HEK293 (cell line): ENCODE measurements around the gene MXRA8.
A peak's percentile ranks its signal among the peaks of the same experiment; 100 is the strongest.

ENCODE experiments used
- CTCF ChIP-seq: fragments of 450-650 bp; formaldehyde crosslinking; IDR thresholded peaks from 2 replicates; pipeline ENCODE4 v1.5.1; 2016; ENCODE audit warnings: missing biosample characterization, missing genetic modification characterization
- EGR2 ChIP-seq: fragments of 450-650 bp; formaldehyde crosslinking; IDR thresholded peaks from 2 replicates; pipeline ENCODE4 v1.5.1; 2016; ENCODE audit warnings: low read depth, missing biosample characterization, missing genetic modification characterization
- HOXD13 ChIP-seq: sonication (generic); formaldehyde crosslinking; IDR thresholded peaks from 2 replicates; pipeline ENCODE4 v1.8.0; 2022; ENCODE audit warnings: missing genetic modification reagents, borderline replicate concordance
- SCRT2 ChIP-seq: fragments of 450-650 bp; formaldehyde crosslinking; IDR thresholded peaks from 2 replicates; pipeline ENCODE4 v1.5.1; 2016; ENCODE audit warnings: missing biosample characterization, missing genetic modification characterization
- SETDB1 ChIP-seq: IDR thresholded peaks from one replicate; pipeline ENCODE4 v1.6.1; 2017; ENCODE audit warnings: mild to moderate bottlenecking, low read length, moderate library complexity, mixed read lengths; ENCODE audit not compliant: insufficient read length
- TRIM28 ChIP-seq: IDR thresholded peaks from 2 replicates; pipeline ENCODE4 v1.6.1; 2011; ENCODE audit warnings: low read length, control low read depth, borderline replicate concordance
- WT1 ChIP-seq: fragments of 450-650 bp; formaldehyde crosslinking; IDR thresholded peaks from 2 replicates; pipeline ENCODE4 v1.5.1; 2016; ENCODE audit warnings: missing biosample characterization, missing genetic modification characterization
- YY1 ChIP-seq: fragments of 450-650 bp; formaldehyde crosslinking; IDR thresholded peaks from 2 replicates; pipeline ENCODE4 v1.5.1; 2018; ENCODE audit warnings: missing biosample characterization, missing genetic modification characterization
- ZBTB10 ChIP-seq: fragments of 450-650 bp; formaldehyde crosslinking; IDR thresholded peaks from 2 replicates; pipeline ENCODE4 v1.5.1; 2016; ENCODE audit warnings: missing biosample characterization, missing genetic modification characterization
- ZBTB26 ChIP-seq: fragments of 450-650 bp; formaldehyde crosslinking; optimal IDR thresholded peaks from 2 replicates; pipeline ENCODE3; 2016; ENCODE audit warnings: missing biosample characterization, mild to moderate bottlenecking, missing genetic modification characterization
- ZFHX2 ChIP-seq: fragments of 450-650 bp; formaldehyde crosslinking; conservative IDR thresholded peaks from 2 replicates; pipeline ENCODE4 v1.5.1; 2016; ENCODE audit warnings: missing biosample characterization, missing genetic modification characterization
- ZFP41 ChIP-seq: fragments of 450-650 bp; formaldehyde crosslinking; IDR thresholded peaks from 2 replicates; pipeline ENCODE4 v1.5.1; 2016; ENCODE audit warnings: missing biosample characterization, missing genetic modification characterization, borderline replicate concordance
- ZFP69B ChIP-seq: fragments of 450-650 bp; formaldehyde crosslinking; IDR thresholded peaks from 2 replicates; pipeline ENCODE4 v1.5.1; 2016; ENCODE audit warnings: missing biosample characterization, missing genetic modification characterization
- ZNF148 ChIP-seq: fragments of 450-650 bp; formaldehyde crosslinking; IDR thresholded peaks from 2 replicates; pipeline ENCODE4 v1.5.0; 2017; ENCODE audit warnings: missing biosample characterization, missing genetic modification characterization, borderline replicate concordance
- ZNF26 ChIP-seq: fragments of 450-650 bp; formaldehyde crosslinking; IDR thresholded peaks from 2 replicates; pipeline ENCODE4 v1.5.1; 2016; ENCODE audit warnings: missing biosample characterization, missing genetic modification characterization
- ZNF391 ChIP-seq: fragments of 450-650 bp; formaldehyde crosslinking; IDR thresholded peaks from 2 replicates; pipeline ENCODE4 v1.5.1; 2016; ENCODE audit warnings: low read depth, missing biosample characterization, missing genetic modification characterization, borderline replicate concordance
- ZNF449 ChIP-seq: fragments of 450-650 bp; formaldehyde crosslinking; IDR thresholded peaks from 2 replicates; pipeline ENCODE4 v1.5.1; 2017; ENCODE audit warnings: missing biosample characterization, mild to moderate bottlenecking, missing genetic modification characterization, moderate library complexity
- ZNF473 ChIP-seq: fragments of 450-650 bp; formaldehyde crosslinking; IDR thresholded peaks from 2 replicates; pipeline ENCODE4 v1.5.1; 2017; ENCODE audit warnings: missing biosample characterization, missing genetic modification characterization
- ZNF488 ChIP-seq: fragments of 450-650 bp; formaldehyde crosslinking; IDR thresholded peaks from 2 replicates; pipeline ENCODE4 v1.5.1; 2016; ENCODE audit warnings: missing biosample characterization, missing genetic modification characterization
- ZNF514 ChIP-seq: fragments of 450-650 bp; formaldehyde crosslinking; IDR thresholded peaks from 2 replicates; pipeline ENCODE4 v1.5.1; 2016; ENCODE audit warnings: missing biosample characterization, missing genetic modification characterization
- ZNF660 ChIP-seq: fragments of 450-650 bp; IDR thresholded peaks from 2 replicates; pipeline ENCODE4 v1.5.1; 2018; ENCODE audit warnings: missing biosample characterization, mild to moderate bottlenecking, missing genetic modification characterization
- ZNF664 ChIP-seq: fragments of 450-650 bp; formaldehyde crosslinking; IDR thresholded peaks from 2 replicates; pipeline ENCODE4 v1.5.1; 2016; ENCODE audit warnings: missing biosample characterization, missing genetic modification characterization
- ZNF701 ChIP-seq: fragments of 450-650 bp; formaldehyde crosslinking; IDR thresholded peaks from 2 replicates; pipeline ENCODE4 v1.5.1; 2016; ENCODE audit warnings: missing biosample characterization, missing genetic modification characterization
- ZNF76 ChIP-seq: fragments of 450-650 bp; formaldehyde crosslinking; IDR thresholded peaks from 2 replicates; pipeline ENCODE4; 2016; ENCODE audit warnings: low read depth, missing biosample characterization, missing genetic modification characterization, borderline replicate concordance
- ZNF791 ChIP-seq: fragments of 450-650 bp; formaldehyde crosslinking; IDR thresholded peaks from 2 replicates; pipeline ENCODE4 v1.5.1; 2016; ENCODE audit warnings: missing biosample characterization, missing genetic modification characterization
- ZNF837 ChIP-seq: fragments of 450-650 bp; formaldehyde crosslinking; IDR thresholded peaks from 2 replicates; pipeline ENCODE4 v1.5.1; 2016; ENCODE audit warnings: missing biosample characterization, missing genetic modification characterization
- ZSCAN23 ChIP-seq: fragments of 450-650 bp; formaldehyde crosslinking; IDR thresholded peaks from 2 replicates; pipeline ENCODE4 v1.5.1; 2016; ENCODE audit warnings: missing biosample characterization, missing genetic modification characterization

Gene MXRA8

GRCh38 chr1:1406821-1407635 lies 48.7 kb upstream of the MXRA8 start, which contains the start of gene MRPL20 (continued):
- TF ChIP-seq ZBTB10, result peak; percentile 64
- TF ChIP-seq ZNF791 (tag by site-specific recombination), result no peak
- TF ChIP-seq ZSCAN23, result no peak
- peak; percentile 93 for TF ChIP-seq ZBTB26
- TF ChIP-seq YY1 (tag by site-specific recombination), result peak; percentile 98
- TF ChIP-seq ZFP41 (tag by site-specific recombination), result no peak
- no peak for TF ChIP-seq HOXD13 (CRISPR knock-in tag)
- TF ChIP-seq ZNF488 (tag by site-specific recombination), result no peak
- TF ChIP-seq SCRT2 (tag by site-specific recombination), result peak; percentile 86
- no peak for TF ChIP-seq ZNF514 (tag by site-specific recombination)
- TF ChIP-seq ZNF449 (tag by site-specific recombination), result no peak
- TF ChIP-seq ZNF76, result peak; percentile 97
- no peak for TF ChIP-seq SETDB1
- no peak; the same call in 1 of the 2 replicates for TF ChIP-seq TRIM28
- TF ChIP-seq ZNF664 (tag by site-specific recombination), result no peak
- no peak for TF ChIP-seq ZNF148 (tag by site-specific recombination)
- TF ChIP-seq ZNF391 (tag by site-specific recombination), result no peak; the same call in 1 of the 2 replicates
- no peak; the same call in 1 of the 2 replicates for TF ChIP-seq WT1 (tag by site-specific recombination)
- 0 out of 2 replicates have a peak, but pooled peaks have one; percentile 14 for TF ChIP-seq ZNF660 (tag by site-specific recombination)
- 0 out of 2 replicates have a peak, but pooled peaks have one; percentile 39 for TF ChIP-seq ZFP69B (tag by site-specific recombination)
- no peak for TF ChIP-seq ZNF26 (tag by site-specific recombination)
- no peak for TF ChIP-seq ZNF837
- TF ChIP-seq ZFHX2 (tag by site-specific recombination), result 0 out of 2 replicates have a peak, but pooled peaks have one; percentile 4
- no peak for TF ChIP-seq CTCF (tag by site-specific recombination)
- TF ChIP-seq ZNF701, result no peak
- TF ChIP-seq EGR2, result no peak
- no peak for TF ChIP-seq ZNF473 (tag by site-specific recombination)
